HG03039 (cell line): Measurements from ENCODE around the gene GPRIN3.

Source experiments
- ATAC-seq: cut with Tn5 transposase; IDR thresholded peaks from one replicate; pipeline ENCODE4 v1.9.1; 2021; ENCODE audit warnings: mild to moderate bottlenecking, moderate library complexity; ENCODE audit not compliant: unreplicated experiment

Gene GPRIN3

GRCh38 chr4:89294573-89295269, 12.9 kb downstream of the GPRIN3 start:
- ATAC-seq: peak; percentile 52

- no peak for ATAC-seq
Measured at GRCh38 chr4:89293299-89293698, 14.3 kb downstream of the GPRIN3 start.

GRCh38 chr4:89290727-89291516, 16.7 kb downstream of the GPRIN3 start:
- peak; percentile 38 for ATAC-seq

GRCh38 chr4:89289312-89289711, 18.3 kb downstream of the GPRIN3 start:
- no peak for ATAC-seq

GRCh38 chr4:89288430-89288829, 19.2 kb downstream of the GPRIN3 start:
- ATAC-seq: no peak

- ATAC-seq: no peak
Measured at GRCh38 chr4:89287945-89288344, 19.7 kb downstream of the GPRIN3 start.

GRCh38 chr4:89285745-89286144, 21.9 kb downstream of the GPRIN3 start:
- ATAC-seq: no peak

- no peak for ATAC-seq
Measured at GRCh38 chr4:89284828-89285227, 22.8 kb downstream of the GPRIN3 start.

- no peak for ATAC-seq
Measured at GRCh38 chr4:89284020-89284424, 23.6 kb downstream of the GPRIN3 start.

- ATAC-seq: no peak
Measured at GRCh38 chr4:89283226-89284009, 24.2 kb downstream of the GPRIN3 start.

GRCh38 chr4:89279385-89279784, 28.2 kb downstream of the GPRIN3 start:
- no peak for ATAC-seq

GRCh38 chr4:89277412-89277811, 30.2 kb downstream of the GPRIN3 start:
- ATAC-seq: no peak

- ATAC-seq: no peak
Measured at GRCh38 chr4:89276296-89276695, 31.3 kb downstream of the GPRIN3 start.

- ATAC-seq: no peak
Measured at GRCh38 chr4:89275587-89275986, 32.0 kb downstream of the GPRIN3 start.

- no peak for ATAC-seq
Measured at GRCh38 chr4:89273741-89274141, 33.9 kb downstream of the GPRIN3 start.

- no peak for ATAC-seq
Measured at GRCh38 chr4:89270792-89271191, 36.8 kb downstream of the GPRIN3 start.

- no peak for ATAC-seq
Measured at GRCh38 chr4:89269121-89269666, 38.4 kb downstream of the GPRIN3 start.

- ATAC-seq: no peak
Measured at GRCh38 chr4:89268679-89269078, 38.9 kb downstream of the GPRIN3 start.

- no peak for ATAC-seq
Measured at GRCh38 chr4:89267846-89268245, 39.8 kb downstream of the GPRIN3 start.

- ATAC-seq: no peak
Measured at GRCh38 chr4:89267392-89267791, 40.2 kb downstream of the GPRIN3 start.

- no peak for ATAC-seq
Measured at GRCh38 chr4:89266128-89266527, 41.5 kb downstream of the GPRIN3 start.
